GM12878 (cell line): ENCODE results near the gene C9orf153. TPM values are rescaled to one million over a fixed set of nuclear protein-coding genes. Genes with fewer than 3 reads are reported as not detected.

Experiments
- ATAC-seq: fragments of 200-7000 bp; cut with Tn5 transposase; 3 replicates; pipeline ENCODE4 v1.9.1; 2020; ENCODE audit warnings: mild to moderate bottlenecking, moderate library complexity
- BruUV-seq: library from RNA; stranded (reverse); fragments of 400-500 nt; replicated peaks from 2 replicates; lab custom pipeline; 2021; lab: Mats Ljungman, UMichigan
- CTCF ChIA-PET: fragments of 300-600 bp; sonication (Branson Sonifier 250); formaldehyde crosslinking; extraction: SDS; loops from one replicate; lab custom pipeline; 2021; ENCODE audit warnings: inconsistent platforms; lab: Yijun Ruan, JAX
- POLR2A ChIA-PET: fragments of 350-600 bp; formaldehyde crosslinking; extraction: SDS; loops from one replicate; lab custom pipeline; 2021; ENCODE audit warnings: inconsistent platforms; lab: Charles Lee
- RAD21 ChIA-PET: fragments of 300-600 bp; sonication (Branson Sonifier 250); formaldehyde crosslinking; loops from one replicate; lab custom pipeline; 2023; ENCODE audit warnings: antibody characterized with exemption; ENCODE audit not compliant: unreplicated experiment; lab: Charles Lee
- SMC1A ChIA-PET: fragments of 300-600 bp; sonication (Branson Sonifier 250); formaldehyde crosslinking; loops from one replicate; lab custom pipeline; 2023; ENCODE audit not compliant: unreplicated experiment, uncharacterized antibody; lab: Charles Lee
- DNase-seq: peaks from one replicate; pipeline ENCODE4 v3.0.0-alpha.2; 2011; ENCODE audit warnings: low read depth, low spot score
- FAIRE-seq: peaks from 3 replicates; lab custom pipeline; 2011; peaks lifted over from hg19 to GRCh38; lab: Jason Lieb, UNC
- H2AFZ ChIP-seq: 2 replicates; pipeline ENCODE4 v1.6.0; 2011; ENCODE audit warnings: low read depth, low read length, control low read depth; ENCODE audit not compliant: control insufficient read depth
- H3K27ac ChIP-seq: 2 replicates; pipeline ENCODE4 v1.5.1; 2011; ENCODE audit warnings: control low read depth; ENCODE audit not compliant: control insufficient read depth, insufficient read depth
- H3K27me3 ChIP-seq, 2 experiments: replicated peaks in 1 of 2; 2 replicates each; pipeline versions ENCODE4 v1.6.0 to v1.6.1; 2011; ENCODE audit warnings: low read length in 1 of 2; ENCODE audit not compliant: control insufficient read depth in 2 of 2, insufficient read depth in 2 of 2
- H3K36me3 ChIP-seq, 2 experiments: 2 replicates each; pipeline ENCODE4 v1.5.1; 2011; ENCODE audit warnings: low read length in 1 of 2; ENCODE audit not compliant: control insufficient read depth in 2 of 2, insufficient read depth in 2 of 2
- H3K4me1 ChIP-seq: 2 replicates; pipeline ENCODE4 v1.6.1; 2011; ENCODE audit warnings: mild to moderate bottlenecking, low read length, moderate library complexity, mixed read lengths; ENCODE audit not compliant: control insufficient read depth, insufficient read depth
- H3K4me2 ChIP-seq: 2 replicates; pipeline ENCODE4 v1.6.0; 2011; ENCODE audit warnings: control low read depth; ENCODE audit not compliant: control insufficient read depth, insufficient read depth
- H3K4me3 ChIP-seq: fragments of 200-600 bp; sonication (generic); 2 replicates; pipeline ENCODE4 v1.5.1; 2016
- H3K79me2 ChIP-seq: 2 replicates; pipeline ENCODE4 v1.6.0; 2011; ENCODE audit warnings: low read length; ENCODE audit not compliant: control insufficient read depth, insufficient read depth
- H3K9ac ChIP-seq: 2 replicates; pipeline ENCODE4 v1.8.0; 2011; ENCODE audit warnings: low read length, control low read depth, mixed read lengths; ENCODE audit not compliant: control insufficient read depth, insufficient read depth
- H3K9me3 ChIP-seq: replicated peaks from 3 replicates; pipeline ENCODE4 v1.5.1; 2011; ENCODE audit warnings: mild to moderate bottlenecking, low read length; ENCODE audit not compliant: control insufficient read depth, insufficient read depth
- H4K20me1 ChIP-seq: 2 replicates; pipeline ENCODE4 v1.6.0; 2011; ENCODE audit not compliant: control insufficient read depth, insufficient read depth
- FOXM1 ChIP-seq: IDR thresholded peaks from 2 replicates; pipeline ENCODE4 v1.6.1; 2012; ENCODE audit warnings: low read depth, mild to moderate bottlenecking, inconsistent platforms, low read length, moderate library complexity
- LARP7 ChIP-seq: fragments of 450-650 bp; IDR thresholded peaks from 2 replicates; pipeline ENCODE4 v1.6.1; 2017; ENCODE audit warnings: mild to moderate bottlenecking
- PAX5 ChIP-seq: IDR thresholded peaks from 2 replicates; pipeline ENCODE4 v1.6.1; 2011; ENCODE audit warnings: low read depth, low read length, borderline replicate concordance
- RAD21 ChIP-seq: IDR thresholded peaks from 2 replicates; pipeline ENCODE4 v1.6.1; 2011; ENCODE audit warnings: mild to moderate bottlenecking, low read depth, low read length, moderate library complexity; ENCODE audit not compliant: insufficient read depth
- SKIL ChIP-seq: fragments of 450-650 bp; IDR thresholded peaks from 2 replicates; pipeline ENCODE4 v1.6.1; 2017; ENCODE audit warnings: mild to moderate bottlenecking, low read depth, inconsistent platforms; ENCODE audit not compliant: poor library complexity, severe bottlenecking
- SMARCA5 ChIP-seq: fragments of 450-650 bp; IDR thresholded peaks from 2 replicates; pipeline ENCODE4 v1.6.1; 2017; ENCODE audit warnings: mild to moderate bottlenecking
- TBL1XR1 ChIP-seq: IDR thresholded peaks from 2 replicates; pipeline ENCODE4 v1.6.1; 2012; ENCODE audit warnings: low read depth, low read length, improper control_type of control experiment
- TCF7 ChIP-seq: IDR thresholded peaks from 2 replicates; pipeline ENCODE4 v1.6.1; 2014; ENCODE audit warnings: antibody characterized with exemption, borderline replicate concordance
- ZNF622 ChIP-seq: fragments of 450-650 bp; IDR thresholded peaks from 2 replicates; pipeline ENCODE4 v1.6.1; 2017; ENCODE audit warnings: mild to moderate bottlenecking, inconsistent platforms
- WGBS: methylation state at CpG from one replicate; pipeline ENCODE4 v1.1.6; 2016; ENCODE audit warnings: low lambda C conversion rate; ENCODE audit not compliant: insufficient replicate concordance, insufficient coverage; ENCODE audit errors: missing lambda C conversion rate; 5-methylcytosine and 5-hydroxymethylcytosine counted together
- in situ Hi-C: fragments of 300-500 bp; cut with MboI; formaldehyde crosslinking; loops from 9 replicates; pipeline ENCODE4 v1.14.3; 2018; ENCODE audit warnings: mixed read lengths
- intact Hi-C: fragments of 100-400 bp; cut with micrococcal nuclease; formaldehyde crosslinking; loops from one replicate; pipeline ENCODE4 v1.14.2; 2022; ENCODE audit not compliant: unreplicated experiment
- polyA plus RNA-seq, 11 experiments: library from polyadenylated mRNA; depleted of rRNA in 4 of 11; unstranded in 6 of 11; stranded (reverse) in 5 of 11; fragments of >200 nt; fragmentation: Nextera tagmentation in 4 of 11; fragmentation: Illumina TruSeq in 1 of 11; extraction: Ambion mirVana in 4 of 11; extraction: Trizol in 1 of 11; gene quantifications; 1 replicate in 1 of 11; 2 replicates in 10 of 11; pipeline versions ENCODE4 v1.2.1 to v1.2.3, GENCODE V29; 2011 to 2016; ENCODE audit warnings: inconsistent platforms in 2 of 11, missing spikeins in 2 of 11, low read depth in 1 of 11
- total RNA-seq, 4 experiments: library from RNA; depleted of rRNA in 3 of 4; stranded (reverse); fragments of >200 nt in 3 of 4; fragmentation: Illumina TruSeq in 1 of 4; extraction: Trizol in 1 of 4; gene quantifications; 2 replicates each; pipeline versions ENCODE4 v1.2.1 to v1.2.3, GENCODE V29; 2013 to 2021
- TF ChIP-seq, protein P1 (sequence below), 3 experiments: IDR thresholded peaks in 2 of 3; conservative IDR thresholded peaks in 1 of 3; 2 replicates each; pipeline ENCODE4 v1.5.1; 2011; ENCODE audit warnings: low read depth in 3 of 3, low read length in 3 of 3, mild to moderate bottlenecking in 3 of 3, control low read depth in 2 of 3, moderate library complexity in 2 of 3, inconsistent platforms in 1 of 3, mixed read lengths in 1 of 3; ENCODE audit not compliant: control insufficient read depth in 2 of 3, insufficient read depth in 1 of 3; ENCODE audit errors: extremely low read depth in 1 of 3
- TF ChIP-seq, protein P2 (sequence below): fragments of 150-350 bp; IDR thresholded peaks from 2 replicates; pipeline ENCODE4 v1.6.1; 2014; ENCODE audit warnings: mild to moderate bottlenecking, low read depth, low read length
- TF ChIP-seq, protein P3 (sequence below): fragments of 450-650 bp; IDR thresholded peaks from 2 replicates; pipeline ENCODE4 v1.6.1; 2018; ENCODE audit warnings: borderline replicate concordance, mild to moderate bottlenecking; ENCODE audit not compliant: partially characterized antibody

Gene C9orf153
- total and polyA plus RNA-seq, 10 of the 15 experiments (the other 5 are each of a cell fraction or from before 2014, with no cell fraction given) = 0.03 to 1.2 (median 0.18) TPM; not detected in 1

GRCh38 chr9:86222667-86223066 lies 36.8 kb downstream of the C9orf153 start (continued):
- TF ChIP-seq TCF7 = no peak
- TF ChIP-seq, protein P1, sequence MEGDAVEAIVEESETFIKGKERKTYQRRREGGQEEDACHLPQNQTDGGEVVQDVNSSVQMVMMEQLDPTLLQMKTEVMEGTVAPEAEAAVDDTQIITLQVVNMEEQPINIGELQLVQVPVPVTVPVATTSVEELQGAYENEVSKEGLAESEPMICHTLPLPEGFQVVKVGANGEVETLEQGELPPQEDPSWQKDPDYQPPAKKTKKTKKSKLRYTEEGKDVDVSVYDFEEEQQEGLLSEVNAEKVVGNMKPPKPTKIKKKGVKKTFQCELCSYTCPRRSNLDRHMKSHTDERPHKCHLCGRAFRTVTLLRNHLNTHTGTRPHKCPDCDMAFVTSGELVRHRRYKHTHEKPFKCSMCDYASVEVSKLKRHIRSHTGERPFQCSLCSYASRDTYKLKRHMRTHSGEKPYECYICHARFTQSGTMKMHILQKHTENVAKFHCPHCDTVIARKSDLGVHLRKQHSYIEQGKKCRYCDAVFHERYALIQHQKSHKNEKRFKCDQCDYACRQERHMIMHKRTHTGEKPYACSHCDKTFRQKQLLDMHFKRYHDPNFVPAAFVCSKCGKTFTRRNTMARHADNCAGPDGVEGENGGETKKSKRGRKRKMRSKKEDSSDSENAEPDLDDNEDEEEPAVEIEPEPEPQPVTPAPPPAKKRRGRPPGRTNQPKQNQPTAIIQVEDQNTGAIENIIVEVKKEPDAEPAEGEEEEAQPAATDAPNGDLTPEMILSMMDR (IDR thresholded peaks at IDR 0.05 in 2 of 3, conservative IDR thresholded peaks at IDR 0.05 in 1 of 3; ENCODE audit: control insufficient read depth in 2 of 3, extremely low read depth in 1 of 3, insufficient read depth in 1 of 3, low read depth in 3 of 3, low read length in 3 of 3) = no peak
- no peak for TF ChIP-seq ZNF622
- TF ChIP-seq, protein P2, sequence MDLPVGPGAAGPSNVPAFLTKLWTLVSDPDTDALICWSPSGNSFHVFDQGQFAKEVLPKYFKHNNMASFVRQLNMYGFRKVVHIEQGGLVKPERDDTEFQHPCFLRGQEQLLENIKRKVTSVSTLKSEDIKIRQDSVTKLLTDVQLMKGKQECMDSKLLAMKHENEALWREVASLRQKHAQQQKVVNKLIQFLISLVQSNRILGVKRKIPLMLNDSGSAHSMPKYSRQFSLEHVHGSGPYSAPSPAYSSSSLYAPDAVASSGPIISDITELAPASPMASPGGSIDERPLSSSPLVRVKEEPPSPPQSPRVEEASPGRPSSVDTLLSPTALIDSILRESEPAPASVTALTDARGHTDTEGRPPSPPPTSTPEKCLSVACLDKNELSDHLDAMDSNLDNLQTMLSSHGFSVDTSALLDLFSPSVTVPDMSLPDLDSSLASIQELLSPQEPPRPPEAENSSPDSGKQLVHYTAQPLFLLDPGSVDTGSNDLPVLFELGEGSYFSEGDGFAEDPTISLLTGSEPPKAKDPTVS = no peak
- no peak for TF ChIP-seq SKIL
- TF ChIP-seq PAX5 = no peak
- TF ChIP-seq, all 136 proteins: peak for 0

DNA sequence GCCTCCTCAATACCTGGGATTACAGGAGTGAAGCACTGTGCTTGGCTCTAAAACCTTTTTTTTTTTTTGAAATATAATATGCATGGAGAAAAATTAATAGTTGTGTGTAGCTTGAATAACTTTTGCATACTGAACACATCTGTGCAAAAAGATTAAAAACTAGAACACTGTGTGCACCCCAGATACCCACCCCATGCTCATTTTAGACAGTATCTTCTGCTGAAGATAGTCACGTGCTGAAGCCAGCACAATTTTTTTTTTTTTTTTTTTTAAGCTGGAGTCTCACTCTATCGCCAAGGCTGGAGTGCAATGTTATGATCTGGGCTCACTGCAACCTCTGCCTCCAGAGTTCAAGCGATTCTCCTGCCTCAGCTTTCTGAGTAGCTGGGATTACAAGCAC lies 39.9 kb downstream of the C9orf153 start:
- H3K27ac ChIP-seq = no peak overlapping the region
- H3K9me3 ChIP-seq = no peaks in the 10 kb centered on the region
- H3K9ac ChIP-seq = no peak overlapping the region
- H3K4me2 ChIP-seq = no peak overlapping the region
- RAD21 ChIA-PET = no interaction called here
- no peak overlapping the region for H2AFZ ChIP-seq
- SMC1A ChIA-PET = interaction anchor here (1.0 kb wide), 1 partner anchor 292 kb away, joined by 3 read pairs; no protein-coding TSS in a partner anchor
- 11% methylated on average over 2 of the region's 3 CpGs for WGBS
- CTCF ChIA-PET = interaction anchor here (2.3 kb wide), 1 partner anchor 18 kb away, joined by 8 read pairs; no protein-coding TSS in a partner anchor
- no peaks in the 10 kb centered on the region for H3K36me3 ChIP-seq
- H3K4me1 ChIP-seq = no peaks in the 10 kb centered on the region
- no peaks in the 10 kb centered on the region for H3K27me3 ChIP-seq
- TF ChIP-seq, protein P3, sequence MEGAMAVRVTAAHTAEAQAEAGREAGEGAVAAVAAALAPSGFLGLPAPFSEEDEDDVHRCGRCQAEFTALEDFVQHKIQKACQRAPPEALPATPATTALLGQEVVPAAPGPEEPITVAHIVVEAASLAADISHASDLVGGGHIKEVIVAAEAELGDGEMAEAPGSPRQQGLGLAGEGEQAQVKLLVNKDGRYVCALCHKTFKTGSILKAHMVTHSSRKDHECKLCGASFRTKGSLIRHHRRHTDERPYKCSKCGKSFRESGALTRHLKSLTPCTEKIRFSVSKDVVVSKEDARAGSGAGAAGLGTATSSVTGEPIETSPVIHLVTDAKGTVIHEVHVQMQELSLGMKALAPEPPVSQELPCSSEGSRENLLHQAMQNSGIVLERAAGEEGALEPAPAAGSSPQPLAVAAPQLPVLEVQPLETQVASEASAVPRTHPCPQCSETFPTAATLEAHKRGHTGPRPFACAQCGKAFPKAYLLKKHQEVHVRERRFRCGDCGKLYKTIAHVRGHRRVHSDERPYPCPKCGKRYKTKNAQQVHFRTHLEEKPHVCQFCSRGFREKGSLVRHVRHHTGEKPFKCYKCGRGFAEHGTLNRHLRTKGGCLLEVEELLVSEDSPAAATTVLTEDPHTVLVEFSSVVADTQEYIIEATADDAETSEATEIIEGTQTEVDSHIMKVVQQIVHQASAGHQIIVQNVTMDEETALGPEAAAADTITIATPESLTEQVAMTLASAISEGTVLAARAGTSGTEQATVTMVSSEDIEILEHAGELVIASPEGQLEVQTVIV = no peak
- TF ChIP-seq LARP7 (no peak), SMARCA5 (no peak), TBL1XR1 (no peak), RAD21 (no peak), FOXM1 (no peak)
- TF ChIP-seq, protein P2 = no peak
- H4K20me1 ChIP-seq = no peaks in the 10 kb centered on the region
- intact Hi-C loops = no loop called here
- no TSS peak for BruUV-seq
- POLR2A ChIA-PET = no interaction called here
- FAIRE-seq = no peak
- ATAC-seq = no peak
- no peaks in the 10 kb centered on the region for H3K79me2 ChIP-seq
- no peak for DNase-seq
- no peak overlapping the region for H3K4me3 ChIP-seq
- in situ Hi-C loops = no loop called here
